Measurements from ENCODE around the gene NLRP9.

NLRP9 gene

DNA sequence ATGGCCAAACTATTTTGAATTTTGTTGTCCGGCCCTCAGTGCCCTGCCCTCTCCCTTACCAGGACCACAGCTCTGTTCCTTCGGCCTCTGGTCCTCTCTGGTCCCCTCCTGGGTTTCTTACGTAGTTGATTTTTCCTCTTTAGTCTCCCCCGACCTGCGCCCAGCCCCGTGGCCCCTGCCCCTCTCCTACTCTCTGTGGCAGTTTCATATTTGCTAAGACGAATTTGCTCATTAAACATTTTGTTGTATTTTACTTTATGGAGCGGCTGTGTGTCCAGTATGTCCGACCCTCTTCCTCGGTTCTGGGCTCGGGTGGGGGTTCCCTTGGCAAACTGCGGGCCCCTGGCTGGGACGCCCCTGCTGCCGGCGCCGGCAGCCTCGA, 63.8 kb downstream of the NLRP9 start:
- no peak for DNase-seq (ENCODE audit: low spot score)
- TF ChIP-seq, protein P1, sequence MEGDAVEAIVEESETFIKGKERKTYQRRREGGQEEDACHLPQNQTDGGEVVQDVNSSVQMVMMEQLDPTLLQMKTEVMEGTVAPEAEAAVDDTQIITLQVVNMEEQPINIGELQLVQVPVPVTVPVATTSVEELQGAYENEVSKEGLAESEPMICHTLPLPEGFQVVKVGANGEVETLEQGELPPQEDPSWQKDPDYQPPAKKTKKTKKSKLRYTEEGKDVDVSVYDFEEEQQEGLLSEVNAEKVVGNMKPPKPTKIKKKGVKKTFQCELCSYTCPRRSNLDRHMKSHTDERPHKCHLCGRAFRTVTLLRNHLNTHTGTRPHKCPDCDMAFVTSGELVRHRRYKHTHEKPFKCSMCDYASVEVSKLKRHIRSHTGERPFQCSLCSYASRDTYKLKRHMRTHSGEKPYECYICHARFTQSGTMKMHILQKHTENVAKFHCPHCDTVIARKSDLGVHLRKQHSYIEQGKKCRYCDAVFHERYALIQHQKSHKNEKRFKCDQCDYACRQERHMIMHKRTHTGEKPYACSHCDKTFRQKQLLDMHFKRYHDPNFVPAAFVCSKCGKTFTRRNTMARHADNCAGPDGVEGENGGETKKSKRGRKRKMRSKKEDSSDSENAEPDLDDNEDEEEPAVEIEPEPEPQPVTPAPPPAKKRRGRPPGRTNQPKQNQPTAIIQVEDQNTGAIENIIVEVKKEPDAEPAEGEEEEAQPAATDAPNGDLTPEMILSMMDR (IDR thresholded peaks at IDR 0.05; ENCODE audit: extremely low read depth, missing control alignments), result no peak

DNA sequence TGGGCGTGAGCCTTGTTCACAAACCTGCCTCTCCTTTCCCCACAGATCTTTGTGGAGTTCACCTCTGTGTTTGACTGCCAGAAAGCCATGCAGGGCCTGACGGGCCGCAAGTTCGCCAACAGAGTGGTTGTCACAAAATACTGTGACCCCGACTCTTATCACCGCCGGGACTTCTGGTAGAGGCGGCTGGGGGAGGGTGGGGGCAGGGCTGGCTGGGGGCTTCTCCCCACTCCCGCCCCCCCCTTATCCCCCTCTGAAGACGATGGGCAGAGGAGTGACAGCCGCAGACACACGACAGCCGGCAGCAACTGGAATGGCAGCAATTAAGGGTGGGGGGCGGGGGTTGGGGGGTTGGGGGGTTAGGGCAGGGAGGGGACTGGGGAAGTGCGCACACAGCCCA, 64.3 kb downstream of the NLRP9 start:
- TF ChIP-seq, protein P1 (IDR thresholded peaks at IDR 0.05; ENCODE audit: extremely low read depth, missing control alignments), result no peak

DNA sequence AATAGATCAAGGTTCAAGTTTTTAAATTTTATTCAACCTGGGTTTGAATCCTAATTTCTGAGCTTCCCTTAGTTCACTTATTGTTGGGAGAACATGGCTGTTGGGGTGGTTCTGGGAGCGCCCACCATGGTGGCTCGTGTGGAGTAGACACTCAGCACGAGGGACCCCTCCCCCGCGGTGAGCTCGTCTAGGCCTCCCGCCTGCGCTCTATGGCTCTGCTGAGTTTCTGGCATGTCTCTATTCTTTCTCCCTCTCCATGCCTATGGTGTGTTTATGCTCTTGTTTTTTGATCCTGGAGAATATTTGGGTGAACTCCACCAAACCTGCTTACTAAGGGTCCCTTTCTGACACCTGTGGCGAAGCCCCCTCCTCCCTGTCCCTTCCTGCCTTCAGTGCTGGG, 64.7 kb downstream of the NLRP9 start:
- TF ChIP-seq, protein P1 (IDR thresholded peaks at IDR 0.05; ENCODE audit: extremely low read depth, missing control alignments), result no peak
- DNase-seq (ENCODE audit: low spot score), result no peak

More for the DNA sequence above, 64.3 kb downstream of the NLRP9 start:
- no peak for DNase-seq (ENCODE audit: low spot score)

DNA sequence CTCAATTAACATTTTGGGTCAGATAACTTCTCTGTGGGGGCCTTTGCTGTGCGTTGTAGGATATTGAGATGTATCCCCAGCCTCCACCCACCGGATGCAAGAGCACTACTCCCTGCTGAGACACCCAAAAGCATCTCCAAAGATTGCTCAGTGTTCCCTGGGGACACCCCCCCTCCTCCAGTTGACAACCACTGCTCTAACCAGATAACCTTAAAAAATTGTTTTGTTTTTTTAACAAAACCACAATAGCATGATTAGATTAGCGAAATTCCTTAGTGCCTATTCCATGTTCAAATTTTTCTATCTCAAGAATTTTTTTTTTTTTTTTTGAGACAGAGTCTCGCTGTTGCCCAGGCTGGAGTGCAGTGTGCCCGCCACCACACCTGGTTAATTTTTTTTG, 65.8 kb downstream of the NLRP9 start:
- TF ChIP-seq, protein P1 (IDR thresholded peaks at IDR 0.05; ENCODE audit: extremely low read depth, missing control alignments), result no peak
- DNase-seq (ENCODE audit: low spot score), result no peak

DNA sequence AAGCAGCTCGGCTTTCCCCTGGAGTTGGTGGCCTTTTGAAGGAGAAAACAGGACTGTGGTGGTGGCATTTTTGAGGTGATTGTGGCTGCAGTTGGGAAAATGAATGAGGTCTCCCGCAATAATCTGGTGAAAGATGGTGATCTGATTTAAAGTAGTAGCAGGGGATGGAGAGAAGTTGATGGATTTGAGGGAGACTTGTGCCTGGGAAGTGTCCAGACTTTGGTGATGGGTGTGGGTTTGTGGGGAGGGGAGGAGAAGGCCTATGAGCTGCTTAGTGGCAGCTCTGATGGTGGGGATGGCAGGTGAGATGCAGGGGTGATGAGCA, 67.2 kb downstream of the NLRP9 start:
- TF ChIP-seq, protein P1 (IDR thresholded peaks at IDR 0.05; ENCODE audit: extremely low read depth, missing control alignments), result no peak
- no peak for DNase-seq (ENCODE audit: low spot score)

DNA sequence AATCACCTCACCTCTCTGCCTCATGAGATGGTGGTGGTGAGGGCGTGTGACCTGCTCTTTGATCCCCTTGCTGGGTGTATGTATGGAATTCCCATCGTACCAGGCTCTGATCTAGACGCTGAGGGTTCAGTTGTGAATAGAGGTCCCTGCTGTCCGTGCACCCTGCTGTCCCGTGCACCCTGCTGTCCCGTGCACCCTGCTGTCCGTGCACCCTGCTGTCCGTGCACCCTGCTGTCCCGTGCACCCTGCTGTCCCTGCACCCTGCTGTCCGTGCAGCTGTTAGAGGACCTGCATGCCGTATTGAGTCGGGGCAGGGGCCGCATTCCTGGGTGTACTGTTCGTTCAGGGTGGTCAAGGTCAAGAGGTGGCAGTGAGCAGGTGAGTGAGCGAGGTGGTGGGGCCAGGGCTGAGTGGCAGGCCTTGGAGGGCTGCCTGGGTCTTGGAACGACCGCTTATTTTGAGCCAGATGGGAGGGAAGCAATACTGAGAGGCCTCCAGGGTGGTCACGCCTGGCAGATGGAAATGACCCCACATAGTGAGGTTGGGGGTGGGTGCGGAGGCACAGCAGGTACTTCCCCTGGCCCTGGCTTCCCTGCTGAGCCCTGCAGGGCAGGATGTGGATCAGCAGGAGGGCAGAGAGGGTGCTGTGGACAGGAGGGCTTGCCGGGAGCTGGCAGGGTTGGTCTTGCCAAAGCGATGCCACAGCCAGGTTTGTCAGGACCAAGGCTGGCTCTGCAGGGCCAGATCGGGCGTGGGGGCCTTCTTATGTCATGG, 67.7 kb downstream of the NLRP9 start:
- TF ChIP-seq, protein P1 (IDR thresholded peaks at IDR 0.05; ENCODE audit: extremely low read depth, missing control alignments), result no peak
- DNase-seq (ENCODE audit: low spot score), result no peak

DNA sequence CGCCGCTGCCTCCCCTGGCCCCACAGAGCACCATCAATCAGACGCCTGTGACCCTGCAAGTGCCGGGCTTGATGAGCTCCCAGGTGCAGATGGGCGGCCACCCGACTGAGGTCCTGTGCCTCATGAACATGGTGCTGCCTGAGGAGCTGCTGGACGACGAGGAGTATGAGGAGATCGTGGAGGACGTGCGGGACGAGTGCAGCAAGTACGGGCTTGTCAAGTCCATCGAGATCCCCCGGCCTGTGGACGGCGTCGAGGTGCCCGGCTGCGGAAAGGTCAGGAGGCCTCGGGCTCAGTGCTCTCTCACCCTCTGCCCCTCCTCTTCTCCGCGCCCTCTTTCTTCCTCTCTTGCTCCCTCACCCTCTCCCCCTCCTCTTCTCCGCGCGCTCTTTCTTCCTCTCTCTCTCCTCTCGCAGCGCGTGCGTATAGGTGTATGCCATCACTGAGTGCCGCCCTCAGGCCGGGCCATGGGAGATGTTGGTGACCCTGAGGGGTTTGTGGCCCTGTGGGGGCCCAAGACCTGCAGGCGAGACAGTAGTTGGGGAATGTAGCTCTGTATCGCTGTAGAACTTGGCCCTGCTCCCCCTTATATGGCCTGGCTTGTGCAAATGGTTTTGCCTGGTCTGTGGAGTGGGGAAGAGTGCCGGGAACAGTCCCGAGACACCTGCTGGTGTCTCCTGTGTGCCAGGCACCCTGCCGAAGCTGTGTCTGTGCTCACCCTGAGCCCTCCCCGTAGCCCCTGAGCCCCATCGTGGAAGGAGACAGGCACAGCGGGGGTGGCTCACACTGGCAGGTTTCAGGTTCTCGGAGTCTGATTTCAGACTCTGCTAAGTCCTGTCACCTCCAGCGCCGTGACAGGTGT, 68.6 kb downstream of the NLRP9 start:
- DNase-seq (ENCODE audit: low spot score), result no peak
- TF ChIP-seq, protein P1 (IDR thresholded peaks at IDR 0.05; ENCODE audit: extremely low read depth, missing control alignments), result no peak

Measured in GM20000 (cell line).